Measurements from ENCODE around the gene MICU1. TPM values are rescaled to one million over a fixed set of nuclear protein-coding genes. Genes with fewer than 3 reads are reported as not detected.

Gene MICU1
- total and polyA plus RNA-seq, 2 of the 13 experiments (the other 11 are each of a cell fraction or from before 2014, with no cell fraction given), result 32.5 to 56.1 TPM

- no peak for TF ChIP-seq ZBTB39 (CRISPR knock-in tag; IDR thresholded peaks at IDR 0.05)
- TF ChIP-seq ZNF883 (CRISPR knock-in tag; IDR thresholded peaks at IDR 0.05; ENCODE audit: not compliant biosample characterization), result no peak
- TF ChIP-seq DNMT1 (CRISPR knock-in tag; IDR thresholded peaks at IDR 0.05), result no peak
- TF ChIP-seq MXI1 (IDR thresholded peaks at IDR 0.05; ENCODE audit: borderline replicate concordance, low read depth, low read length), result no peak
- no peak for TF ChIP-seq ZNF326 (CRISPR knock-in tag; IDR thresholded peaks at IDR 0.05; ENCODE audit: borderline replicate concordance)
- TF ChIP-seq AKNA (CRISPR knock-in tag; IDR thresholded peaks at IDR 0.05; ENCODE audit: borderline replicate concordance), result no peak
Observed at GRCh38 chr10:72517244-72517643, 108.6 kb downstream of the MICU1 start (continued).

Data from HepG2 (cell line).